Calu3 (cell line): ENCODE results near the gene RAB28. TPM values are rescaled to one million over a fixed set of nuclear protein-coding genes. Genes with fewer than 3 reads are reported as not detected.

ENCODE experiments used
- BruUV-seq: library from RNA; stranded (reverse); fragments of 400-500 nt; replicated peaks from 2 replicates; lab custom pipeline; 2021; lab: Mats Ljungman, UMichigan
- CTCF ChIA-PET: fragments of 300-600 bp; sonication (Branson Sonifier 250); formaldehyde crosslinking; loops from one replicate; lab custom pipeline; 2022; ENCODE audit warnings: antibody characterized with exemption; lab: Charles Lee
- DNase-seq: peaks from one replicate; pipeline ENCODE4 v3.0.0; 2022
- H3K27ac Mint-ChIP-seq: one replicate; pipeline ENCODE4 v1.8.0; 2022; ENCODE audit warnings: mixed read lengths; ENCODE audit not compliant: unreplicated experiment
- H3K27me3 Mint-ChIP-seq: one replicate; pipeline ENCODE4 v1.8.0; 2022; ENCODE audit warnings: mixed read lengths; ENCODE audit not compliant: unreplicated experiment
- H3K36me3 Mint-ChIP-seq: one replicate; pipeline ENCODE4 v1.8.0; 2022; ENCODE audit warnings: mild to moderate bottlenecking, moderate library complexity, mixed read lengths; ENCODE audit not compliant: insufficient read depth, unreplicated experiment
- H3K4me1 Mint-ChIP-seq: one replicate; pipeline ENCODE4 v1.8.0; 2022; ENCODE audit warnings: mild to moderate bottlenecking, low read depth, mixed read lengths; ENCODE audit not compliant: unreplicated experiment
- H3K4me3 Mint-ChIP-seq: one replicate; pipeline ENCODE4 v1.8.0; 2022; ENCODE audit warnings: mild to moderate bottlenecking, low read depth, moderate library complexity, mixed read lengths; ENCODE audit not compliant: unreplicated experiment
- H3K9me3 Mint-ChIP-seq: one replicate; pipeline ENCODE4 v1.8.0; 2022; ENCODE audit warnings: low read depth, mixed read lengths; ENCODE audit not compliant: unreplicated experiment
- intact Hi-C: fragments of 100-400 bp; cut with micrococcal nuclease; formaldehyde crosslinking; loops from one replicate; pipeline ENCODE4 v1.10.0; 2022; ENCODE audit not compliant: unreplicated experiment
- total RNA-seq: library from RNA; stranded (reverse); gene quantifications from 2 replicates; pipeline ENCODE4 v1.2.3, GENCODE V29; 2022
- TF ChIP-seq, protein P1 (sequence below): fragments of 200-600 bp; IDR thresholded peaks from one replicate; pipeline ENCODE4 v1.8.0; 2022; ENCODE audit warnings: antibody characterized with exemption; ENCODE audit not compliant: unreplicated experiment

The RAB28 gene
- total RNA-seq, 1 experiment from 2014 or later = 10.6 TPM

DNA sequence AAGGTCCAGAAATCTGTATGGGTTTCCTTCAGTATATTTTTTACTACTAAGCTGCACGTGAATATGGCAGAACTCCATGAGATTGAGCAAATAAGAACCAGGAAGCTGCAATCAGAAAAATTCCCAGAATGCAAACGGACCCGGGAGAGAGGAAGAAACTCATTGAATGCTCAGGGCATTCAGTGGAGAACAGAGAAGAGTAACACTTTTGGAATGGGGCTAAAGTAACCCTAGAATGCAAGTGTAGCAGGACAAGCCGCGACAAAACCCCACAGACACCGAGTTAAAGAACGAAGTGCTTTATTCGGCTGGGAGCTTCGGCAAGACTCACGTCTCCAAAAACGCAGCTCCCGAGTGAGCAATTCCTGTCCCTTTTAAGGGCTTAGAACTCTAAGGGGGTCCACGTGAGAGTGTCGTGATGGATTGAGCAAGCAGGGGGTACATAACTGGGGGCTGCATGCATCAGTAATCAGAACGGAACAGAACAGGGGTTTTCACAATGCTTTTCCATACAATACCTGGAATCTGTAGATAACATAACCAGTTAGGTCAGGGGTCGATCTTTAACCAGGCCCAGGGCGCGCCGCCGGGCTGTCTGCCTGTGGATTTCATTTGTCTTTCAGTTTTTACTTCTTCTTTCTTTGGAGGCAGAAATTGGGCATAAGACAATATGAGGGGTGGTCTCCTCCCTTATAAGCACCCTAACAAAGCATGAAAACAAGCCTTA lies 56.4 kb downstream of the RAB28 start:
- no TSS peak for BruUV-seq
- no peak for DNase-seq

DNA sequence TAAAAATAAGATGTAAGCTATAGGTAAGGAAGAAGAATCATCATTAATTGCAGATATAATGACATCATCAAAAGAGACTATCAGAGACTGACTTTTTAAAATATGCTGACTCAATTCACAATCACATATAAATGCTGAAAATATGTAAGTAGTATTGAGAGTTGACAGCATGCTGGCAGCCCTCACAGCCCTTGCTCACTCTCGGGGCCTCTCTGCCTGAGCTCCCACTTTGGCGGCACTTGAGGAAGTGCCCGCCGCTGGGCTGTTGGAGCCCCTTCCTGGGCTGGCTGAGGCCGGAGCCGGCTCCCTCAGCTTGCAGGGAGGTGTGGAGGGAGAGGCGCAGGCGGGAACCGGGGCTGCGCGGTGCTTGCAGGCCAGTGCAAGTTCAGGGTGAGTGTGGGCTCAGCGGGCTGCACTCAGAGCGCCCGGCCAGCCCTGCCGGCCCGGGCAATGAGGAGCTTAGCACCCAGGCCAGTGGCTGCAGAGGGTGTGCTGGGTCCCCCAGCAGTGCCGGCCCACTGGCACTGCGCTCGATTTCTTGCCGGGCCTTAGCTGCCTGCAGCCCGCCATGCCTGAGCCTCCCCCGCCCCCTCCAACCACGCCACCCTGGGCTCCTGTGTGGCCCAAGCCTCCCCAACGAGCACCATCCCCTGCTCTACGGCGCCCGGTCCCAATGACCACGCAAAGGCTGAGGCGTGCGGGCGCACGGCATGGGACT lies 68.9 kb downstream of the RAB28 start:
- Mint-ChIP-seq H3K36me3 (no peaks in the 10 kb centered on the region), H3K4me1 (no peaks in the 10 kb centered on the region), H3K27me3 (no peaks in the 10 kb centered on the region), H3K4me3 (no peak overlapping the region), H3K27ac (no peak overlapping the region), H3K9me3 (peaks cover 5% of the 10 kb centered on the region)
- intact Hi-C loops = no loop called here
- TF ChIP-seq, protein P1, sequence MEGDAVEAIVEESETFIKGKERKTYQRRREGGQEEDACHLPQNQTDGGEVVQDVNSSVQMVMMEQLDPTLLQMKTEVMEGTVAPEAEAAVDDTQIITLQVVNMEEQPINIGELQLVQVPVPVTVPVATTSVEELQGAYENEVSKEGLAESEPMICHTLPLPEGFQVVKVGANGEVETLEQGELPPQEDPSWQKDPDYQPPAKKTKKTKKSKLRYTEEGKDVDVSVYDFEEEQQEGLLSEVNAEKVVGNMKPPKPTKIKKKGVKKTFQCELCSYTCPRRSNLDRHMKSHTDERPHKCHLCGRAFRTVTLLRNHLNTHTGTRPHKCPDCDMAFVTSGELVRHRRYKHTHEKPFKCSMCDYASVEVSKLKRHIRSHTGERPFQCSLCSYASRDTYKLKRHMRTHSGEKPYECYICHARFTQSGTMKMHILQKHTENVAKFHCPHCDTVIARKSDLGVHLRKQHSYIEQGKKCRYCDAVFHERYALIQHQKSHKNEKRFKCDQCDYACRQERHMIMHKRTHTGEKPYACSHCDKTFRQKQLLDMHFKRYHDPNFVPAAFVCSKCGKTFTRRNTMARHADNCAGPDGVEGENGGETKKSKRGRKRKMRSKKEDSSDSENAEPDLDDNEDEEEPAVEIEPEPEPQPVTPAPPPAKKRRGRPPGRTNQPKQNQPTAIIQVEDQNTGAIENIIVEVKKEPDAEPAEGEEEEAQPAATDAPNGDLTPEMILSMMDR = no peak
- no TSS peak for BruUV-seq
- DNase-seq = no peak
- CTCF ChIA-PET = no interaction called here

More for the DNA sequence above, 56.4 kb downstream of the RAB28 start:
- Mint-ChIP-seq H3K4me3 (no peak overlapping the region), H3K27ac (no peak overlapping the region), H3K4me1 (peaks cover 16% of the 10 kb centered on the region), H3K36me3 (no peaks in the 10 kb centered on the region), H3K9me3 (no peaks in the 10 kb centered on the region), H3K27me3 (no peaks in the 10 kb centered on the region)
- CTCF ChIA-PET = no interaction called here
- TF ChIP-seq, protein P1 = no peak
- intact Hi-C loops = no loop called here

DNA sequence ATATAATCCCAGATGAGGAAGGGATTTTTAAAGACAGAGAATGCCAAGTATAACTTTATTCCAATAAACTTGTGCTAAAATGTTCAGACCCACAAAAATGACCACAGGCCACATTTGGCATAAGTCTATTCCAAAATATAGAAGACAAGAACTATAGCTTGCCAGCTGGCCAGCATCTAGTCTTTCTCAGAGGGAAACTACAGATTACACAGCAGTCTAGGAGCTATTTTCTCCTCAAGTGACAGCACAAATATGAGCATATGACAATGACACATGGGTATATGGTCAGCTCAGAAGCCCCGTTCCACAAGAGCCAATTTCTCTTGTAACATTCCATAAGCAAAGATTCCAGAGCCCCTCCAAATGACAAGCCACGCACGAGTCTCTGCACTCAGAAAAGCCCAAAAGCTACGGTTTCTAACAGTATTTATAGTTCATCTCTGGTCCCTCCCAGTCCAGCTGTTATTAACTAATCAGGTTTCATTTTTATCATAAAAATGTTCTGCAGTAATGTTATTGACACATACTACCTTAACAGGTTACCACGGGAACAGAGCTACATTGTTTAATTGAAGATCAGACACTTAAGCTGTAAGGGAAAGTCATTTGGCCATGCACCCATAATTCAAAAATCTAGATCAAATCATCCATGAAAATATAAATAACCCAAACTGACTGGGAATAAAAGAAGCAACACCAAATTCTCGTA lies 70.3 kb downstream of the RAB28 start:
- TF ChIP-seq, protein P1 = no peak
- Mint-ChIP-seq H3K36me3 (no peaks in the 10 kb centered on the region), H3K4me3 (no peak overlapping the region), H3K27me3 (no peaks in the 10 kb centered on the region), H3K27ac (no peak overlapping the region), H3K9me3 (no peaks in the 10 kb centered on the region), H3K4me1 (no peaks in the 10 kb centered on the region)
- DNase-seq = no peak
- BruUV-seq = no TSS peak
- intact Hi-C loops = no loop called here
- CTCF ChIA-PET = no interaction called here

DNA sequence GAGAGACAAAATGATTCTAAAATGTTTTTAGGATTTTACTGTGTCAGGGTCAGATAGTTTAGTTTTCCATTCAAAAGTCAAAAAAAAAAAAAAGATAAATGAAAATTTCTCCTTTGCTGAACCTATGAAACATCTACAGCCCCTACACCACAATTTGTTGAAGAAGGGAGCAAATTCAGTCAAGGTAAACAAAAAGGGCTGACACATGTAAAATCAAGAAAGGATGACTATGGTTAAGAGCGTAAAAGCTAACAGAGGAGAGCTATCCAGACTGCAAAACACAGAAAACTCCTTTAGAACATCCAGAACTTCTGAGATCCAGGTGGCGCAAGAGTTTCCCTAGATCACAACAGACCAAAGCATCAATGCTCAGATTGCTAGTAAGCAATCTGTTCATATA lies 72.2 kb downstream of the RAB28 start:
- H3K27me3 Mint-ChIP-seq = no peaks in the 10 kb centered on the region
- H3K9me3 Mint-ChIP-seq = no peaks in the 10 kb centered on the region
- H3K27ac Mint-ChIP-seq = no peak overlapping the region
- no peaks in the 10 kb centered on the region for H3K36me3 Mint-ChIP-seq
- TF ChIP-seq, protein P1 = no peak
- H3K4me1 Mint-ChIP-seq = no peaks in the 10 kb centered on the region
- no TSS peak for BruUV-seq
- DNase-seq = no peak
- CTCF ChIA-PET = no interaction called here
- no peak overlapping the region for H3K4me3 Mint-ChIP-seq
- intact Hi-C loops = no loop called here
